C4-2B (cell line): ENCODE data around the gene OPA3.

Experiments
- CTCF ChIP-seq: fragments of 450-650 bp; conservative IDR thresholded peaks from 2 replicates; pipeline ENCODE4 v1.5.1; 2017; ENCODE audit warnings: mild to moderate bottlenecking
- ZFX ChIP-seq: fragments of 450-650 bp; IDR thresholded peaks from 2 replicates; pipeline ENCODE4 v1.6.1; 2017

GRCh38 chr19:45526143-45526542, 58.5 kb downstream of the OPA3 start:
- TF ChIP-seq CTCF, result no peak
- no peak for TF ChIP-seq ZFX
